HCT116 (cell line): ENCODE results near the gene PRKN. TPM values are rescaled to one million over a fixed set of nuclear protein-coding genes. Genes with fewer than 3 reads are reported as not detected.

ENCODE experiments used
- ATAC-seq: fragments of 200-7000 bp; cut with Tn5 transposase; 2 replicates; pipeline ENCODE4 v1.9.1; 2020; ENCODE audit warnings: mild to moderate bottlenecking, moderate library complexity
- BruUV-seq: library from RNA; stranded (reverse); fragments of 400-500 nt; replicated peaks from 2 replicates; lab custom pipeline; 2021; lab: Mats Ljungman, UMichigan
- CTCF ChIA-PET: fragments of 300-600 bp; sonication (Branson Sonifier 250); formaldehyde crosslinking; loops from one replicate; lab custom pipeline; 2021; ENCODE audit warnings: antibody characterized with exemption; lab: Charles Lee
- POLR2A ChIA-PET: fragments of 300-600, 350-600 bp; sonication (Branson Sonifier 250); formaldehyde crosslinking; loops from one replicate; lab custom pipeline; 2021; ENCODE audit warnings: antibody characterized with exemption; lab: Charles Lee
- RAD21 ChIA-PET, 2 experiments: fragments of 300-600 bp; sonication (Branson Sonifier 250); formaldehyde crosslinking; loops; one replicate each; lab custom pipeline; 2023; ENCODE audit warnings: low total read pairs in 2 of 2; ENCODE audit not compliant: uncharacterized antibody in 2 of 2, unreplicated experiment in 2 of 2, low non-redundant PET in 1 of 2; lab: Charles Lee
- DNase-seq: peaks from one replicate; pipeline ENCODE4 v3.0.0-alpha.2; 2010; ENCODE audit warnings: low read depth, low spot score
- H2AFZ ChIP-seq: fragments of 200-600 bp; shearing (Covaris generic), sonication (generic); 2 replicates; pipeline ENCODE4 v1.6.1; 2017; ENCODE audit warnings: low read depth, mixed run types, mixed read lengths, antibody characterized with exemption, low read length; ENCODE audit not compliant: poor library complexity, severe bottlenecking
- H3K27ac ChIP-seq: 2 replicates; pipeline ENCODE4 v1.5.1; 2012; ENCODE audit warnings: low read depth, low read length
- H3K27me3 ChIP-seq: fragments of 200-600 bp; sonication (generic); 2 replicates; pipeline ENCODE4 v1.6.1; 2016; ENCODE audit warnings: mixed run types, low read length, mixed read lengths; ENCODE audit not compliant: insufficient read depth
- H3K36me3 ChIP-seq, 2 experiments: fragments of 200-500 bp in 1 of 2; fragments of 200-600 bp in 1 of 2; sonication (Bioruptor generic) in 1 of 2; sonication (generic) in 1 of 2; 2 replicates each; pipeline versions ENCODE4 v1.5.1 to v1.6.1; 2014 to 2016; ENCODE audit warnings: low read length in 2 of 2, inconsistent platforms in 1 of 2, mixed read lengths in 1 of 2, mixed run types in 1 of 2; ENCODE audit not compliant: insufficient read depth in 2 of 2, control insufficient read depth in 1 of 2
- H3K4me1 ChIP-seq, 2 experiments: fragments of 200-600 bp in 1 of 2; sonication (generic) in 1 of 2; 2 replicates each; pipeline versions ENCODE4 v1.5.1 to v1.6.1; 2012 to 2017; ENCODE audit warnings: low read length in 2 of 2, inconsistent platforms in 1 of 2, mild to moderate bottlenecking in 1 of 2, mixed read lengths in 1 of 2, mixed run types in 1 of 2, moderate library complexity in 1 of 2; ENCODE audit not compliant: insufficient read depth in 2 of 2, control insufficient read depth in 1 of 2
- H3K4me2 ChIP-seq: fragments of 200-600 bp; sonication (generic); 2 replicates; pipeline ENCODE4 v1.6.1; 2017; ENCODE audit warnings: mixed run types, low read length, mixed read lengths
- H3K4me3 ChIP-seq, 2 experiments: fragments of 200-600 bp in 1 of 2; sonication (generic) in 1 of 2; replicated peaks in 1 of 2; 2 replicates each; pipeline ENCODE4 v1.5.1; 2011 to 2016; ENCODE audit warnings: low read length in 2 of 2, control low read depth in 1 of 2, low read depth in 1 of 2, mild to moderate bottlenecking in 1 of 2, mixed read lengths in 1 of 2, mixed run types in 1 of 2
- H3K79me2 ChIP-seq: fragments of 200-600 bp; sonication (generic); 2 replicates; pipeline ENCODE4 v1.6.1; 2017; ENCODE audit warnings: mild to moderate bottlenecking, mixed run types, low read length, moderate library complexity, mixed read lengths; ENCODE audit not compliant: insufficient read depth
- H3K9ac ChIP-seq: fragments of 200-600 bp; sonication (generic); 2 replicates; pipeline ENCODE4 v1.6.1; 2016; ENCODE audit warnings: low read length, mixed read lengths
- H3K9me2 ChIP-seq: fragments of 200-600 bp; sonication (generic), shearing (Covaris generic); 2 replicates; pipeline ENCODE4 v1.6.1; 2017; ENCODE audit warnings: mixed run types, mild to moderate bottlenecking, moderate library complexity; ENCODE audit not compliant: insufficient read depth
- H3K9me3 ChIP-seq, 2 experiments: fragments of 200-500 bp in 1 of 2; fragments of 200-600 bp in 1 of 2; sonication (Bioruptor generic) in 1 of 2; sonication (generic) in 1 of 2; 2 replicates each; pipeline ENCODE4 v1.6.1; 2014 to 2017; ENCODE audit warnings: low read length in 2 of 2, mixed read lengths in 2 of 2, inconsistent platforms in 1 of 2, low read depth in 1 of 2, mild to moderate bottlenecking in 1 of 2, mixed run types in 1 of 2, moderate library complexity in 1 of 2; ENCODE audit not compliant: control insufficient read depth in 1 of 2, insufficient read depth in 1 of 2
- H4K20me1 ChIP-seq: fragments of 200-600 bp; sonication (generic), shearing (Covaris generic); 2 replicates; pipeline ENCODE4 v1.6.1; 2017; ENCODE audit warnings: mixed run types, mild to moderate bottlenecking, moderate library complexity; ENCODE audit not compliant: insufficient read depth
- CBX3 ChIP-seq: IDR thresholded peaks from 2 replicates; pipeline ENCODE4 v1.6.1; 2012; ENCODE audit warnings: low read depth
- EGR1 ChIP-seq: IDR thresholded peaks from 2 replicates; pipeline ENCODE4 v1.6.1; 2012; ENCODE audit warnings: low read depth
- EZH2 ChIP-seq: fragments of 200-600 bp; sonication (generic); IDR thresholded peaks from 2 replicates; pipeline ENCODE4 v1.6.1; 2017; ENCODE audit warnings: antibody characterized with exemption, mixed run types
- FOSL1 ChIP-seq: IDR thresholded peaks from 2 replicates; pipeline ENCODE4 v1.6.1; 2012; ENCODE audit warnings: low read depth
- POLR2A ChIP-seq: IDR thresholded peaks from 2 replicates; pipeline ENCODE4 v1.7.0; 2011; ENCODE audit warnings: borderline replicate concordance; ENCODE audit not compliant: insufficient read depth, insufficient read length; ENCODE audit errors: extremely low read depth
- RAD21 ChIP-seq: IDR thresholded peaks from 2 replicates; pipeline ENCODE4 v1.6.1; 2012; ENCODE audit warnings: low read depth, mild to moderate bottlenecking
- SP1 ChIP-seq: IDR thresholded peaks from 2 replicates; pipeline ENCODE4 v1.6.1; 2012; ENCODE audit warnings: low read depth
- SRF ChIP-seq: IDR thresholded peaks from 2 replicates; pipeline ENCODE4 v1.6.1; 2012; ENCODE audit warnings: low read depth
- TCF7L2 ChIP-seq: IDR thresholded peaks from 2 replicates; pipeline ENCODE4 v1.7.0; 2011; ENCODE audit warnings: borderline replicate concordance, inconsistent platforms; ENCODE audit not compliant: insufficient read depth, insufficient read length; ENCODE audit errors: extremely low read depth
- YY1 ChIP-seq: IDR thresholded peaks from 2 replicates; pipeline ENCODE4 v1.6.1; 2011; ENCODE audit warnings: low read length, low read depth, moderate library complexity, mild to moderate bottlenecking; ENCODE audit not compliant: insufficient replicate concordance; ENCODE audit errors: extremely low read depth
- ZFX ChIP-seq: fragments of 450-650 bp; IDR thresholded peaks from 2 replicates; pipeline ENCODE4 v1.6.1; 2017
- intact Hi-C: fragments of 100-400 bp; cut with micrococcal nuclease; formaldehyde crosslinking; loops from 2 replicates; pipeline ENCODE4 v1.10.0; 2022
- total RNA-seq: library from RNA; stranded (reverse); gene quantifications from one replicate; pipeline ENCODE4 v1.2.1, GENCODE V29; 2021; ENCODE audit not compliant: unreplicated experiment
- TF ChIP-seq, protein P1 (sequence below): IDR thresholded peaks from 2 replicates; pipeline ENCODE4 v1.6.1; 2012
- TF ChIP-seq, protein P2 (sequence below): IDR thresholded peaks from 2 replicates; pipeline ENCODE4 v1.6.1; 2011; ENCODE audit warnings: mild to moderate bottlenecking, low read length, moderate library complexity; ENCODE audit not compliant: insufficient replicate concordance; ENCODE audit errors: extremely low read depth
- TF ChIP-seq, protein P3 (sequence below): IDR thresholded peaks from 2 replicates; pipeline ENCODE4 v1.6.1; 2012
- TF ChIP-seq, protein P4 (sequence below): IDR thresholded peaks from 2 replicates; pipeline ENCODE4 v1.6.1; 2012; ENCODE audit warnings: low read depth

Gene PRKN
- total RNA-seq, 1 experiment from 2014 or later = 2.6 TPM

DNA sequence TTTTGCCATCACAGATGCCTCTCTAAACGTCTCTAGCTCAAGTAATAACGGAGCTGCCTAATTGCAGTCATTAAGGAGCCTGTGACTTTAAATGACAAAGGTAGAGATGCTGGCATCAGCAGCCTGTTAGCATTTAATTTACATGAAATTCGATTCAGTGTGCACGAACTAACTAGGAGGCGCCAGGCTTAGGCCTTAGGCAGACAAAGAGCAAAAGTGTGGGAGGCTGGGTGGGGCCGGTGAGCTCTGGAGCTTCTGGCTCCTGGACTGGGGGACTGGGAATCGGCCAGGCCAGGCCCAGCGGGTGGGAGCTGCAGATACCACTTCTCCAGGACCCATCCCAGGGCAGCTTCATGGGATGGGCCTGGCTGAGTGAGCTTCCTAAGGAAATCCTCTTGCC is 1283.7 kb downstream of the PRKN start:
- H3K27ac ChIP-seq = no peak overlapping the region
- ChIA-PET RAD21 (no interaction called here), POLR2A (no interaction called here), CTCF (no interaction called here)
- H3K4me3 ChIP-seq = no peak overlapping the region
- BruUV-seq = no TSS peak
- H3K9me2 ChIP-seq = no peaks in the 10 kb centered on the region
- H3K36me3 ChIP-seq = no peaks in the 10 kb centered on the region
- no peak overlapping the region for H2AFZ ChIP-seq
- no peaks in the 10 kb centered on the region for H3K27me3 ChIP-seq
- no peaks in the 10 kb centered on the region for H3K9me3 ChIP-seq
- H3K4me2 ChIP-seq = no peak overlapping the region
- H3K79me2 ChIP-seq = no peaks in the 10 kb centered on the region
- H4K20me1 ChIP-seq = no peaks in the 10 kb centered on the region
- intact Hi-C loops = no loop called here
- H3K4me1 ChIP-seq = peaks cover 4 to 15% of the 10 kb centered on the region in 2 experiments; a peak in 3 of 4 replicates
- no peak overlapping the region for H3K9ac ChIP-seq
- TF ChIP-seq, protein P1, sequence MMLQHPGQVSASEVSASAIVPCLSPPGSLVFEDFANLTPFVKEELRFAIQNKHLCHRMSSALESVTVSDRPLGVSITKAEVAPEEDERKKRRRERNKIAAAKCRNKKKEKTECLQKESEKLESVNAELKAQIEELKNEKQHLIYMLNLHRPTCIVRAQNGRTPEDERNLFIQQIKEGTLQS = no peak
- TF ChIP-seq EZH2 = no peak
- no peak for TF ChIP-seq YY1
- DNase-seq (no peak), ATAC-seq (peak; percentile 58; the same call in 1 of the 2 replicates)

DNA sequence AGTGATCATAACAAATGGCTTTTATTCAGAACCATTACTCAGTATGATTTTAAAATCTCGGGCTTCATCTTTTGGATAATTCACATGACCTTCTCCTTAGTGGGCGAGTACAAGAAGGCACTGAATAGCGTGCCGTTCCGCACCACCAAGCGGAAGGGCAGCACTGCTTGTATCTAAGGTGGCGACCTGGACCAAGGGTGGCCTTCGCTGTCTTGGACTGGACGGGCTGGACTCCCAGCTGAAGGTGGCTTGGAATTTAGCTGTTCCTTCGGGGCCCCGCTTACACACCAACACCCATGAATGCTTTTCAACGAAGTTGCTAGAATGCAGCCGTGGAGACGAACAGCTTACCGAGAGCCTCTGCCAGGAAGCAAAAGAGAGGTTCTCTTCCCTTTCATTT is 1285.1 kb downstream of the PRKN start:
- no peaks in the 10 kb centered on the region for H3K9me3 ChIP-seq
- CTCF ChIA-PET = no interaction called here
- DNase-seq = no peak
- H2AFZ ChIP-seq = no peak overlapping the region
- no peaks in the 10 kb centered on the region for H3K27me3 ChIP-seq
- no peak overlapping the region for H3K4me3 ChIP-seq
- peaks cover 8 to 25% of the 10 kb centered on the region in 2 experiments; a peak in 3 of 4 replicates for H3K4me1 ChIP-seq
- BruUV-seq = no TSS peak
- ATAC-seq = no peak
- H4K20me1 ChIP-seq = no peaks in the 10 kb centered on the region
- POLR2A ChIA-PET = no interaction called here
- RAD21 ChIA-PET = no interaction called here
- intact Hi-C loops = no loop called here
- no peak overlapping the region for H3K27ac ChIP-seq
- H3K36me3 ChIP-seq = no peaks in the 10 kb centered on the region
- H3K9ac ChIP-seq = no peak overlapping the region
- no peaks in the 10 kb centered on the region for H3K79me2 ChIP-seq
- H3K9me2 ChIP-seq = no peaks in the 10 kb centered on the region
- no peak overlapping the region for H3K4me2 ChIP-seq
- no peak for TF ChIP-seq FOSL1
- no peak for TF ChIP-seq EZH2
- TF ChIP-seq, protein P2, sequence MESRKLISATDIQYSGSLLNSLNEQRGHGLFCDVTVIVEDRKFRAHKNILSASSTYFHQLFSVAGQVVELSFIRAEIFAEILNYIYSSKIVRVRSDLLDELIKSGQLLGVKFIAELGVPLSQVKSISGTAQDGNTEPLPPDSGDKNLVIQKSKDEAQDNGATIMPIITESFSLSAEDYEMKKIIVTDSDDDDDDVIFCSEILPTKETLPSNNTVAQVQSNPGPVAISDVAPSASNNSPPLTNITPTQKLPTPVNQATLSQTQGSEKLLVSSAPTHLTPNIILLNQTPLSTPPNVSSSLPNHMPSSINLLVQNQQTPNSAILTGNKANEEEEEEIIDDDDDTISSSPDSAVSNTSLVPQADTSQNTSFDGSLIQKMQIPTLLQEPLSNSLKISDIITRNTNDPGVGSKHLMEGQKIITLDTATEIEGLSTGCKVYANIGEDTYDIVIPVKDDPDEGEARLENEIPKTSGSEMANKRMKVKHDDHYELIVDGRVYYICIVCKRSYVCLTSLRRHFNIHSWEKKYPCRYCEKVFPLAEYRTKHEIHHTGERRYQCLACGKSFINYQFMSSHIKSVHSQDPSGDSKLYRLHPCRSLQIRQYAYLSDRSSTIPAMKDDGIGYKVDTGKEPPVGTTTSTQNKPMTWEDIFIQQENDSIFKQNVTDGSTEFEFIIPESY = no peak
- TF ChIP-seq, protein P1 = no peak
- TF ChIP-seq, protein P3, sequence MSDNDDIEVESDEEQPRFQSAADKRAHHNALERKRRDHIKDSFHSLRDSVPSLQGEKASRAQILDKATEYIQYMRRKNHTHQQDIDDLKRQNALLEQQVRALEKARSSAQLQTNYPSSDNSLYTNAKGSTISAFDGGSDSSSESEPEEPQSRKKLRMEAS = no peak
- TF ChIP-seq CBX3 = no peak
- TF ChIP-seq RAD21 = no peak
- no peak for TF ChIP-seq POLR2A
- no peak for TF ChIP-seq ZFX
- TF ChIP-seq TCF7L2 = no peak
- TF ChIP-seq SP1 = no peak
- TF ChIP-seq EGR1 = no peak
- TF ChIP-seq, protein P4, sequence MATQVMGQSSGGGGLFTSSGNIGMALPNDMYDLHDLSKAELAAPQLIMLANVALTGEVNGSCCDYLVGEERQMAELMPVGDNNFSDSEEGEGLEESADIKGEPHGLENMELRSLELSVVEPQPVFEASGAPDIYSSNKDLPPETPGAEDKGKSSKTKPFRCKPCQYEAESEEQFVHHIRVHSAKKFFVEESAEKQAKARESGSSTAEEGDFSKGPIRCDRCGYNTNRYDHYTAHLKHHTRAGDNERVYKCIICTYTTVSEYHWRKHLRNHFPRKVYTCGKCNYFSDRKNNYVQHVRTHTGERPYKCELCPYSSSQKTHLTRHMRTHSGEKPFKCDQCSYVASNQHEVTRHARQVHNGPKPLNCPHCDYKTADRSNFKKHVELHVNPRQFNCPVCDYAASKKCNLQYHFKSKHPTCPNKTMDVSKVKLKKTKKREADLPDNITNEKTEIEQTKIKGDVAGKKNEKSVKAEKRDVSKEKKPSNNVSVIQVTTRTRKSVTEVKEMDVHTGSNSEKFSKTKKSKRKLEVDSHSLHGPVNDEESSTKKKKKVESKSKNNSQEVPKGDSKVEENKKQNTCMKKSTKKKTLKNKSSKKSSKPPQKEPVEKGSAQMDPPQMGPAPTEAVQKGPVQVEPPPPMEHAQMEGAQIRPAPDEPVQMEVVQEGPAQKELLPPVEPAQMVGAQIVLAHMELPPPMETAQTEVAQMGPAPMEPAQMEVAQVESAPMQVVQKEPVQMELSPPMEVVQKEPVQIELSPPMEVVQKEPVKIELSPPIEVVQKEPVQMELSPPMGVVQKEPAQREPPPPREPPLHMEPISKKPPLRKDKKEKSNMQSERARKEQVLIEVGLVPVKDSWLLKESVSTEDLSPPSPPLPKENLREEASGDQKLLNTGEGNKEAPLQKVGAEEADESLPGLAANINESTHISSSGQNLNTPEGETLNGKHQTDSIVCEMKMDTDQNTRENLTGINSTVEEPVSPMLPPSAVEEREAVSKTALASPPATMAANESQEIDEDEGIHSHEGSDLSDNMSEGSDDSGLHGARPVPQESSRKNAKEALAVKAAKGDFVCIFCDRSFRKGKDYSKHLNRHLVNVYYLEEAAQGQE = no peak
- no peak for TF ChIP-seq SRF
